Stimulated activated effector memory CD8-positive, alpha-beta T cell treated with anti-CD3 and anti-CD28 coated beads, Interleukin-12 subunit alpha, Interleukin-12 subunit beta, amount 100 ng/mL, for 72 hours (primary cell): ENCODE measurements around the gene IFT88.

Experiments used
- ATAC-seq: fragments of 150-1000 bp; cut with Tn5 transposase; 2 replicates; pipeline ENCODE4 v1.10.0; 2021
- DNase-seq, 2 donors: peaks; one replicate each; pipeline ENCODE4 v3.0.0; 2021 to 2022; ENCODE audit warnings: low spot score in 2 of 2
- H3K27ac Mint-ChIP-seq: one replicate; pipeline ENCODE4 v1.8.0; 2022; ENCODE audit warnings: mild to moderate bottlenecking, mixed read lengths
- H3K36me3 Mint-ChIP-seq: one replicate; pipeline ENCODE4 v1.8.0; 2022; ENCODE audit warnings: mild to moderate bottlenecking, mixed read lengths
- H3K4me1 Mint-ChIP-seq: one replicate; pipeline ENCODE4 v1.8.0; 2022; ENCODE audit warnings: mixed read lengths
- H3K4me3 Mint-ChIP-seq: one replicate; pipeline ENCODE4 v1.8.0; 2022; ENCODE audit warnings: mild to moderate bottlenecking, mixed read lengths
- H3K9me3 Mint-ChIP-seq: one replicate; pipeline ENCODE4 v1.8.0; 2022; ENCODE audit warnings: mixed read lengths

IFT88 gene

DNA sequence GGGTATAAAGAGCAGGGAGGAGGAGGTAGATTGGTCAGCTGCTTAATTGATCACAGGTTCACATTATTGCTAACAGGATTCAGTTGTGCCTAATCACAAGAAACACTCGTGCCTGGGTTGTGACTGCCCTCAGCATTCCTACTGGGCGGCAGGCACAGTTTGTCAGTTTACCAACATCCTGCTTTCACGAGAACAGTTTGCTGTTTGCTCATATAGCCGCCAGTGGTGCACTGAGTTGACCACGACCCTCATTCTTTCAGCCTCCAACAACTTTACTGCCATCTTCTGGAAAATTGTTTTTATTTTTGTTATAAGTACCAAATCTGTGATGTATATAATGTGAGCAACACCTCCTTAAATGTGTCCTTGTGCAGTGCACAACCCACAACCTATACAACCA is 16.2 kb upstream of the IFT88 start:
- H3K9me3 Mint-ChIP-seq = no peaks in the 10 kb centered on the region
- no peaks in the 10 kb centered on the region for H3K36me3 Mint-ChIP-seq
- DNase-seq = no peak
- no peak overlapping the region for H3K4me3 Mint-ChIP-seq
- ATAC-seq = peak; percentile 21
- no peak overlapping the region for H3K27ac Mint-ChIP-seq
- no peaks in the 10 kb centered on the region for H3K4me1 Mint-ChIP-seq

DNA sequence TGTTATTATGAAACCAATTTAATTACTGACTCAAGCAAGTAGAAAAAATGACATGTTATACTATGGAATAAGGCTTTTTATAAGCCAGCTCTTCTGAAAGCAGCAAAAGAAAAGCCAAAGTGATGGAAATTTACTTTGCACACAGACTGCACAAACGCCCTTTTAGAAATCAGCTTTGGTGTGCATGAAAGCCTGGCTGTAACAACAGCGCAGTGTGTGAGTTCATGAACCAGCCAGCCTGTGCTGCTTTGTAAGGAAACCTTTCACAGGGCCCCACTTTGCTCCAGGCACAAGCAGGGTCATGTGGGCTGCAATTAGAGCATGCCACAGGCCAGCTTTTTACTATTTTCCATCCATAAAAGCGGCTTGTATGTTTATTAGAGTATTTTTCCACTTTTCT is 13.6 kb upstream of the IFT88 start:
- Mint-ChIP-seq H3K4me3 (no peak overlapping the region), H3K9me3 (no peaks in the 10 kb centered on the region), H3K27ac (no peak overlapping the region), H3K4me1 (no peaks in the 10 kb centered on the region), H3K36me3 (no peaks in the 10 kb centered on the region)
- DNase-seq = no peak
- ATAC-seq = no peak

DNA sequence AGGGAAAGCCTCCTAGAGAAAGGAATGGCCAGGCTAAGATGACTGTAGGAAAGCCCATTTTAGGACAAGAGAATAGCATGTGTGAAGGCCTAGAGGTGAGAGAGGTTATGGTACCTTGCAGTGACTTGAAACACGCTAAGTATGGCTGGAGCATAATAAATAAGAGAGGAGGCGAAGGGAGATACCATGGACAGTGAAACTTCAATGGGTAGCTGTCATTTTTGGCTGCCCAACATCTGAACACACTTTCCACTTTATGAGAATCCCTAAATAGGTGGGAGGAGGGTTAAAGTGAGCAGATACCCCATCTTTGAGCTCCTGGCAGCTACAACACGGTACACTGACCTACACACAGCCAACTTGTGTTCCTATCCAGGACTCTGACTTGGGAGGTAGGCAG is 8.0 kb upstream of the IFT88 start:
- Mint-ChIP-seq H3K4me1 (peaks cover 6% of the 10 kb centered on the region), H3K4me3 (no peak overlapping the region), H3K36me3 (no peaks in the 10 kb centered on the region), H3K27ac (no peak overlapping the region), H3K9me3 (no peaks in the 10 kb centered on the region)
- DNase-seq = no peak
- ATAC-seq = no peak

DNA sequence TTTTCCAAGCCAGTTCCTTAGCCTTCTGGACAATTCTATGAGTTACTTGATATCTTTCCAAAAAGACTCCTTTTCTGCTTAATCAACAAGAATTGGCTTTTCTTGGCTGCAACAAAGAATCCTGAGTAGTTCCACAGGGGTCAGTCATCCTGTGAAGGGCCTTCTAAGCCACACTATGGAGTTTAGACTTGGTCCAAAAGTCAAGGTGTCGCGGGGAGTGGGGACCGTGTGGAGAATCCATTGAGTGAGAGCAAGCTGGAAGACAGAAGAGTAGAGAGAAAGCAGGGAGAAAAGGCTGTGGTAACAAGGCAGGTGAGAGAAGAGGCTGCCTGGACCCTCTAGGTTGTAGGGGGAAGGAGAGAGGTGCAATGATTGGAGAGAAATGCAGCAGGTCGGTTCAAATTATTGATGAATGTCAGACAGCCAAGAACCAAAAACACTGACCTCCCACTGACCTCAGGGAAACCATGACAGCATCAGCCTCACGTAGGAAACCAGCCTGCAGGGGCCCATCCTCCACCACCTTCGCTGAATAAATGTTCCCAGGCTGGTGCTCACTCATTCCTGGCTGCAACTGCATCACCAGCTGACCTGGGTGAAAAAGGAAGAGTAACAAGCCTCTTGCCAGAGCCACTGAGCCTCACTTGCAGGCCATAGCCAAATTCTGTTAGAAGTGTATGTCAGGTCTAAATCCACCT is 7.1 kb upstream of the IFT88 start:
- Mint-ChIP-seq H3K36me3 (no peaks in the 10 kb centered on the region), H3K4me1 (peaks cover 6% of the 10 kb centered on the region), H3K27ac (peak overlapping the region; percentile 26), H3K9me3 (peaks cover 2% of the 10 kb centered on the region), H3K4me3 (no peak overlapping the region)
- ATAC-seq (peak; percentile 69), DNase-seq (no peak)

DNA sequence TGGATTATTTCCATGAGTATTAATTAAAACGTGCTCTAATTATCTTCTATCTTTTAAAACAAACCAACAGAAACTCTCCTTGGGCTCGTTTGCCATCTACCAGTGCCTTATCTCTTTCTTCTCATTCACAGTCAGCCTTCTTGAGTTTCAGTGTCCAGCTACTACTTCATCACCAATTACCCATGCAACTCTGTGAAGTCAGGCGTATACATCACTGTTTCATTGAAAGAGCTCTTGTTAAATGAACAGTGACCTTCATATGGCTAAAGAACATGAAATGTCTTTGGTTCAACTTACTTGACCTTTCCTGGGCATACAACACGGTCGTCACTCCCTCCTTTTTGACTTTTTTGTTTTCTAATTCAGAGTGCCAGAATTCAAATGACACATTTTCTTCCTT is 5.2 kb upstream of the IFT88 start:
- no peak for ATAC-seq
- Mint-ChIP-seq H3K36me3 (no peaks in the 10 kb centered on the region), H3K9me3 (peaks cover 6% of the 10 kb centered on the region), H3K4me1 (peaks cover 13% of the 10 kb centered on the region), H3K27ac (no peak overlapping the region), H3K4me3 (no peak overlapping the region)
- DNase-seq = no peak

DNA sequence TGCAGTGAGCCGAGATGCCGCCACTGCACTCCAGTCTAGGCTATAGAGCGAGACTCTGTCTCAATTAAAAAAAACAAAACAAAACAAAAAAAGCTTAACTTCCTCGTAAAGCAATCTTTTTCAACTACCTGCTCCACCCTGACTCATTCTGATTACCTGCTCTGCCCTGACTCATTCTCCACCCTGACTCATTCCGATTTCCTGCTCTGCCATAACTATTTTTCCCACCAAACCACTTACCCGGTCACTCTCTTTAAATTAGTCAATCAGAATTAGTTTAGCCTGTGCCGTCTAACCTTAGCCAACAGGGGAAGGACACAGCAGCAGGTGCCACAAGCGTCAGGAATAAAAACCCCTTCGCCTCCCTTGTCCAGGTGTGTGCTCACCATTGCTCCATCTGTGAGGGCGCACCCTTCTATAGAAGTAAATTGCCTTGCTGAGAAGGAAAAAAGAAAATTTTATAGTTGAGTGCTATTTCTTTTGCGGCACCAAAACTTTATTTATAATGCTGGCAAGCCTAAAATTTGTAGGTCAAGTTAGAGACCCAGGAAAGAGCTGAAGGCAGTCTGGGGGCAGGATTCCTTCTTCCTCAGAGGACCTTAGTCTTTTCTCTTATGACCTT is 1.7 kb upstream of the IFT88 start:
- H3K27ac Mint-ChIP-seq = no peak overlapping the region
- no peak overlapping the region for H3K4me3 Mint-ChIP-seq
- peaks cover 6% of the 10 kb centered on the region for H3K9me3 Mint-ChIP-seq
- ATAC-seq = no peak
- DNase-seq = no peak
- peaks cover 14% of the 10 kb centered on the region for H3K4me1 Mint-ChIP-seq
- H3K36me3 Mint-ChIP-seq = no peaks in the 10 kb centered on the region

DNA sequence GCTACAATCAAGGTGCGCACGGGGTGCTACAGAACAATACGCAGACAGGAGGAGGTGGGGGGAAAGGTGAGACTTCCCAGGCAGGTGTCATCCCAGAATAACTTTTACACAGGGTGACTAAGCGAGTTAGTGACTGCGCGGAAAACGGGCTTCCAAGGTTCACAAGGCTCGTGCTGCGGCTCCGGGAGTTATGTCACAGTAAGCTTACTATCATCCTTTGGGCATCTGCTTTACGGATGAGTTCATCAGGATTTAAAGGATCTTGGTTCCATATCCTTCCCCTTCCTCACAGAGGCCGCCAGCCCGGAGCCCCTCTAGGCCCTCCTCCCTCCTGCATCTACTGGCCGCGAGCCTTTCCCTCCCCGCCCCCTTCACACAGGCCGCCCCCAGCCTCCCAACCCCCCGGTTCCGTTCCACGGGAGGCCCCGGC is 474 bp upstream of the IFT88 start:
- peak overlapping the region; percentile 92 for H3K27ac Mint-ChIP-seq
- no peaks in the 10 kb centered on the region for H3K36me3 Mint-ChIP-seq

DNA sequence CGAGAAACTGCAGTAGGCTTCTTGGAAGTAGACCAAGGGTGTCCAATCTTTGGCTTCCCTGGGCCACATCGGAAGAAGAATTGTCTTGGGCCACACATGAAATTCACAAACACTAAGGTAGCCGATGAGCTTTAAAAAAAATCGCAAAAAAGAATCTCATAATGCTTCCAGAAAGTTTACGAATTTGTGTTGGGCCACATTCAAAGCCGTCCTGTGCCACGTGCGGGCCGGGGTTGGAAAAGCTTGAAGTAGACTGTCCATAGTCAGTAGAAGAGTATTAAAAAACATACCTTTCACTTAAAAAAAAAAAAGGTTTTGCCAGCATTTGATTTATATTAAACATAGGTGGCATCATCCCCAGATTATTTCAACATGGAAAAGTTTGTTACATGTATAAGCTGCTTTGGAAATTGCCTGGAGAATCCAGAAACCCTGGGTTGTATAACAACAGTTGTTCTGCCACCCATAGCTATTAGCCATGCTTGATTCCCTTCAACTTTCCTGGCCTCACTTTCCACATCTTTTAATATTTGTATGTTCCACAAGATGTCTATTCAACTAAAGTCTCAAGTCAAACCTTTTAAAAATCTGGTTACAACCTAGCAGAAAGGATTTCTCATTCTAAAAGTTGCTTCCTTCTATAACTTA is 1.0 kb downstream of the IFT88 start:
- peaks cover 4% of the 10 kb centered on the region for H3K36me3 Mint-ChIP-seq
- peak overlapping the region; percentile 92 for H3K27ac Mint-ChIP-seq
- peaks cover 14% of the 10 kb centered on the region for H3K4me1 Mint-ChIP-seq
- H3K9me3 Mint-ChIP-seq = peaks cover 6% of the 10 kb centered on the region
- H3K4me3 Mint-ChIP-seq = peak overlapping the region; percentile 85
- ATAC-seq (no peak), DNase-seq (no peak)

More for the DNA sequence above, 474 bp upstream of the IFT88 start:
- peak in 1 of 2 donors; percentile 14 for DNase-seq
- H3K4me3 Mint-ChIP-seq = peak overlapping the region; percentile 85
- H3K9me3 Mint-ChIP-seq = peaks cover 6% of the 10 kb centered on the region
- no peak for ATAC-seq
- H3K4me1 Mint-ChIP-seq = peaks cover 14% of the 10 kb centered on the region

DNA sequence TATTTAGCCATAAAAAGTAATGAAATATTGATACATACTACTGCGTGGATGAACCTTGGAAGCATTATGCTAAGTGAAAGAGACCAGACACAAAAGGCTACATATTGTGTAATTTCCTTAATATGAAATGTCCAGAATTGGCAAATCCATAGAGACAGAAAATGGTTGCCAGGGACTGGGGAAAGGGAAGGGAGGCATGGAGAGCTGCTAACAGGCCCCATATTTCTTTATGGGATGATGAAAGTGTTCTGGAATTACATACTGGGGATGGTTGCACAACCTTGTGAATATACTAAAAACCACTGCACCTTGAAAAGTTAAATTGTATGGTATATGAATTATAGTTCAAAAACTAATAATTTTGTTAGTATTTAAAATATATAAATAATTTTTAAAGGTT is 3.6 kb downstream of the IFT88 start:
- no peaks in the 10 kb centered on the region for H3K9me3 Mint-ChIP-seq
- ATAC-seq = no peak

DNA sequence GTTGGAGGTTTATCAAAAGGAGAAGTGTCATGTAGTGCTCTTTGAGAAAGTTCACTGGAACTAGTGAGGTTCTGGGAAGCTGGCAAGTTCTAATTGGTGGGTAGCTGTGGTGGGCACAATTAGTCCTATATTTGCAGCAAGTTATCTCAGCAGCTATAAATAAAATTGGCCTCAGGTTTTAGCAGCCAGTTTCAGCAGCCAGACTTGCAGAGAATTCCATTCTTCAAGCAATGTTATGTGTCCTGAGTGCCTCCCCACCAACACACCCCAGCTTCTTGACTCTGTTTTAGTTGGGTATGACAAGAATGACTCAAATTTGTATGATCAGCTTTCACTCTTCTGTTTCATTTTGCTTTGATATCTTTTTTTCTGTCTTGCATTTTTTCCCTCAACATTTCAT is 4.7 kb downstream of the IFT88 start:
- Mint-ChIP-seq H3K4me3 (no peak overlapping the region), H3K27ac (no peak overlapping the region), H3K9me3 (no peaks in the 10 kb centered on the region), H3K4me1 (peaks cover 8% of the 10 kb centered on the region), H3K36me3 (peaks cover 4% of the 10 kb centered on the region)
- ATAC-seq = no peak
- DNase-seq = no peak

More for the DNA sequence above, 3.6 kb downstream of the IFT88 start:
- H3K4me3 Mint-ChIP-seq = no peak overlapping the region
- peaks cover 8% of the 10 kb centered on the region for H3K4me1 Mint-ChIP-seq
- H3K27ac Mint-ChIP-seq = no peak overlapping the region
- no peak for DNase-seq
- H3K36me3 Mint-ChIP-seq = peaks cover 4% of the 10 kb centered on the region

DNA sequence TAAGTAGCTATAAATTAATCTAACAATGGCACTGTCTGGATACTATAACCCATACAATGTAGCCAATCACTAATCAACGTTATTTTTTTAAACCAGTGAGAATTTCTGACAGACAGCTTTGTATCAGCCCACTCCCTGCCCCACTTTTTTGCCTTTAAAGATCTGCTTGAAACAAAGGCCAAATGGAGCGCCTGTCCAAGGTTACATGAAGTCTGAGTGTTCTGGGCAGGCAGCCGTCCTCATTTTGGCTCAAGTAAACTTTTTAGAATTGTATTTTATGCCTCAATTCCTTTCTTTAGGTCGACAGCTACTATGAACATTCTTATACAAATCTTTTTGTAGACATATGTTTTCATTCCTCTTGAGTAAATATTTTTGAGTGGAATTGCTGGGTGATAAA is 6.2 kb downstream of the IFT88 start:
- Mint-ChIP-seq H3K9me3 (no peaks in the 10 kb centered on the region), H3K4me1 (no peaks in the 10 kb centered on the region), H3K27ac (no peak overlapping the region), H3K4me3 (no peak overlapping the region), H3K36me3 (peaks cover 4% of the 10 kb centered on the region)
- no peak for DNase-seq
- ATAC-seq = no peak

DNA sequence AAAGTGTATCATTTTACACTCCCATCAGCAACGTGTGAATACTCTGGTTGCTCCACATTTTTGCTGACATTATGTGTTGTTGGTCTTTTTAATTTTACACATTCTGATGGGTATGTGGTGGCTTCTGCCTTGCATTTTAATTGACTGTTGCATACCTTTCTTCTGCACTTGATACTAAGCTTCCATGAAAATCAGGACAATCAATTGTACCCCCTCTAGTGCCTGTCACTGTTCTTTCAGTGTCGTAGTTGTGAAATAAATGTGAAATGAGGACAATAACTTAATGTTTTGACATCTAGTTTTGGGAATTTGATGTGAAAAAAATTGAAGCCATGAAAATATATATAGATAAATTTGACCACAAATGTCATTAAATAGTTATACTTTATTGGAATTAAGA is 6.7 kb downstream of the IFT88 start:
- Mint-ChIP-seq H3K27ac (no peak overlapping the region), H3K9me3 (no peaks in the 10 kb centered on the region), H3K36me3 (peaks cover 4% of the 10 kb centered on the region), H3K4me3 (no peak overlapping the region), H3K4me1 (no peaks in the 10 kb centered on the region)
- DNase-seq (no peak), ATAC-seq (no peak)

DNA sequence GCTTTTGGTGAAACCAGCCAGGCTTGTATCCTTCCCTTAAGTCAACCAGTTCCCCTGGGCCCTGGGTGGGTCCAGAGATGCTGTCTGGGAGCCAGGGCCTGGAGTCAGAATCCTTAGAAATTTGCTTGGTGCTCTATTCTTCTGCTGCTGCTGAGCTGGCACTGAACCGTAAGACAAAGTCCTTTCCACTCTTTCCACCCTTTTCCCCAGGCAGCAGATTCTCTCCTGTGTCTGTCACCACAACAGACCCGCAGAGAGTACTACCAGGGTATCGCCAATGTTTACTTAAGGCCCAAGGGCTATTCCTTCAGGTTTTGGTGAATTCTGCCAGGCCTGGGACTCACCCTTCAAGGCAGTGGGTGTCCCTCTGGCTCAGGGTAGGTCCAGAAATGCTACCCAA is 12.2 kb downstream of the IFT88 start:
- no peak overlapping the region for H3K27ac Mint-ChIP-seq
- H3K4me1 Mint-ChIP-seq = no peaks in the 10 kb centered on the region
- DNase-seq = no peak
- peaks cover 5% of the 10 kb centered on the region for H3K36me3 Mint-ChIP-seq
- no peaks in the 10 kb centered on the region for H3K9me3 Mint-ChIP-seq
- no peak for ATAC-seq
- H3K4me3 Mint-ChIP-seq = no peak overlapping the region

DNA sequence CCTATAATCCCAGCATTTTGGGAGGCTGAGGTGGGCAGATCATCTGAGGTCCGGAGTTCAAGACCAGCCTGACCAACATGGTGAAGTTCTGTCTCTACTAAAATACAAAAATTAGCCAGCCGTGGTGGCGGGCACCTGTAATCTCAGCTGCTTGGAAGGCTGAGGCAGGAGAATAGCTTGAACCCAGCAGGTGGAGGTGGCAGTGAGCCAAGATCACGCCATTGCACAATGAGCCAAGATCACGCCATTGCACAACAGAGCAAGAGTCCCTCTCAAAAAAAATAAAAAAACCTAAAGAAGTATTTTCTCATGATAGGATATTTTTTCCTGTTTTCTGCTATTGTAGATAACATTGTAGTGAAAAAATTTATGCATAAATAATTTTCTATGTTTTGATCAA is 13.3 kb downstream of the IFT88 start:
- Mint-ChIP-seq H3K4me1 (no peaks in the 10 kb centered on the region), H3K4me3 (no peak overlapping the region), H3K27ac (no peak overlapping the region), H3K9me3 (no peaks in the 10 kb centered on the region), H3K36me3 (peaks cover 5% of the 10 kb centered on the region)
- no peak for DNase-seq
- ATAC-seq = no peak

DNA sequence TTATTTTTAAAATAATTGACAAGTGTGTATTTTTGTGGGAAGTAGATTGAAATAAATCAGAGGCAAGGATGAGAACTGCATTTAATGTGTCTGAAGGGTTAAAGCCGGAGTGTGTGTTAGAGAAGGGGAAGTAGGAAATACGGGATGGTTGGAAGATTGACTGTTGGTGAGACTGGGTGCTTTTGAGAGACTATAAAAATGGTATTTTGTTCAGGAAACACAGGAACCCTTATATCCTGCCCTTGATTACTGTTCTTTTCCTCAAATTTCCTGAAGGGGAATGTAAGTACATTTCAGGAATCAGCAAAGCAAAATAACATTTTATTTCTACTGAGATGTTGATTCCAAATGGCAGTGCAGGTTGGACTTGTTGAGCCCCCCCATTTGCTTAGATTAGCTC is 15.1 kb downstream of the IFT88 start:
- Mint-ChIP-seq H3K36me3 (peaks cover 5% of the 10 kb centered on the region), H3K27ac (no peak overlapping the region), H3K4me3 (no peak overlapping the region), H3K4me1 (no peaks in the 10 kb centered on the region), H3K9me3 (no peaks in the 10 kb centered on the region)
- ATAC-seq (no peak), DNase-seq (no peak)

DNA sequence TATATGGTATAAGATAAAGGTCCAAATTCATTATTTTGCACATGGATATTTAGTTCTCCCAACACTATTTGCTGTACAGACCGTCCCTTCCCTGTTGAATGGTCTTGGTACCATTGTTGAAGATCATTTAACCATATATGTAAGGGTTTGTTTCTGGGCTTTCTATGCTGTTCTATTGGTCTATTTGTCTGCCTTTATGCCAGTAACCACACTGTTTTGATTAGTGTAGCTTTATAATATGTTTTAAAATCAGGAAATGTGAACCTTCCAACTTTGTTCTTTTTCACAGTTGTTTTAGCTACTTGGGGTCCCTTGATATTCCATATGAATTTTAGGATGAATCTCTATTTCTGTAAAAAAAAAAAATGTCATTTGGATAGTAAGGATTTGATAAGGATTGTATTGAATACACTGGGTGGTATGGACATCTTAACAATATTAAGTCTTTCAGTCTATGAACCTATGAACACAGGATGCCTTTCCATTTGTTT is 16.9 kb downstream of the IFT88 start:
- Mint-ChIP-seq H3K4me1 (no peaks in the 10 kb centered on the region), H3K27ac (no peak overlapping the region), H3K9me3 (no peaks in the 10 kb centered on the region), H3K36me3 (peaks cover 5% of the 10 kb centered on the region), H3K4me3 (no peak overlapping the region)
- ATAC-seq (no peak), DNase-seq (no peak)
